Endothelial cell of umbilical vein (primary cell): Measurements from ENCODE around the gene MRGPRF. TPM values are rescaled to one million over a fixed set of nuclear protein-coding genes. Genes with fewer than 3 reads are reported as not detected.

ENCODE experiments used
- BruUV-seq: library from RNA; stranded (reverse); fragments of 400-500 nt; replicated peaks from 2 replicates; lab custom pipeline; 2021; lab: Mats Ljungman, UMichigan
- CTCF ChIA-PET: fragments of 300-600, 350-600 bp; sonication (Branson Sonifier 250); formaldehyde crosslinking; loops from one replicate; lab custom pipeline; 2021; ENCODE audit warnings: antibody characterized with exemption, inconsistent platforms; lab: Charles Lee
- POLR2A ChIA-PET: fragments of 300-600, 350-600 bp; sonication (Branson Sonifier 250); formaldehyde crosslinking; loops from one replicate; lab custom pipeline; 2021; ENCODE audit warnings: antibody characterized with exemption, inconsistent platforms; lab: Charles Lee
- DNase-seq: peaks from one replicate; pipeline ENCODE4 v3.0.0-alpha.2; 2011; ENCODE audit warnings: low read depth, low spot score
- FAIRE-seq: peaks from 2 replicates; lab custom pipeline; 2011; peaks lifted over from hg19 to GRCh38; lab: Jason Lieb, UNC
- H2AFZ ChIP-seq: 2 replicates; pipeline ENCODE4 v1.6.0; 2012; ENCODE audit warnings: low read depth, low read length, control low read depth, inconsistent platforms
- H3K27ac ChIP-seq: 2 replicates; pipeline ENCODE4 v1.5.1; 2011; ENCODE audit warnings: low read depth, mild to moderate bottlenecking, control low read depth, low read length, moderate library complexity; ENCODE audit not compliant: insufficient read depth
- H3K27me3 ChIP-seq, 2 experiments: 2 replicates each; pipeline versions ENCODE4 v1.6.0 to v1.6.1; 2011; ENCODE audit warnings: low read length in 2 of 2, mixed read lengths in 1 of 2; ENCODE audit not compliant: control insufficient read depth in 2 of 2, insufficient read depth in 2 of 2
- H3K36me3 ChIP-seq, 2 experiments: 2 replicates in 1 of 2; 3 replicates in 1 of 2; pipeline ENCODE4 v1.5.1; 2011; ENCODE audit warnings: low read length in 2 of 2, mild to moderate bottlenecking in 1 of 2, moderate library complexity in 1 of 2; ENCODE audit not compliant: control insufficient read depth in 2 of 2, insufficient read depth in 2 of 2; ENCODE audit errors: extremely low read depth in 1 of 2
- H3K4me1 ChIP-seq: 3 replicates; pipeline ENCODE4 v1.5.1; 2011; ENCODE audit warnings: mild to moderate bottlenecking, low read length; ENCODE audit not compliant: control insufficient read depth, insufficient read depth; ENCODE audit errors: extremely low read depth
- H3K4me2 ChIP-seq: 2 replicates; pipeline ENCODE4 v1.6.1; 2011; ENCODE audit warnings: low read length, control low read depth, mixed read lengths; ENCODE audit not compliant: insufficient read depth
- H3K4me3 ChIP-seq, 3 experiments: fragments of 200-600 bp in 1 of 3; sonication (generic), shearing (Covaris generic) in 1 of 3; replicated peaks in 1 of 3; 2 replicates each; pipeline ENCODE4 v1.5.1; 2011 to 2016; ENCODE audit warnings: control low read depth in 3 of 3, low read length in 3 of 3, mild to moderate bottlenecking in 2 of 3, inconsistent platforms in 1 of 3, low read depth in 1 of 3, moderate library complexity in 1 of 3; ENCODE audit not compliant: insufficient read depth in 1 of 3
- H3K79me2 ChIP-seq: 2 replicates; pipeline ENCODE4 v1.6.0; 2012; ENCODE audit warnings: low read length, inconsistent platforms; ENCODE audit not compliant: control insufficient read depth, insufficient read depth
- H3K9ac ChIP-seq: replicated peaks from 2 replicates; pipeline ENCODE3; 2011; ENCODE audit warnings: low read length, control low read depth; ENCODE audit not compliant: insufficient read depth; ENCODE audit errors: extremely low read depth
- H3K9me1 ChIP-seq: replicated peaks from 3 replicates; pipeline ENCODE4 v1.6.0; 2011; ENCODE audit warnings: mild to moderate bottlenecking, low read length; ENCODE audit not compliant: control insufficient read depth, insufficient read depth; ENCODE audit errors: extremely low read depth
- H3K9me3 ChIP-seq: replicated peaks from 2 replicates; pipeline ENCODE4 v1.5.1; 2012; ENCODE audit warnings: low read length, inconsistent platforms; ENCODE audit not compliant: control insufficient read depth, insufficient read depth
- H4K20me1 ChIP-seq: replicated peaks from 2 replicates; pipeline ENCODE3; 2011; ENCODE audit warnings: mild to moderate bottlenecking, low read length; ENCODE audit not compliant: control insufficient read depth, insufficient read depth; ENCODE audit errors: extremely low read depth
- CTCF ChIP-seq, 2 donors: IDR thresholded peaks; 1 replicate in 1 of 2; 2 replicates in 1 of 2; pipeline ENCODE4 v1.5.1; 2011; ENCODE audit warnings: low read length in 2 of 2, mild to moderate bottlenecking in 2 of 2, moderate library complexity in 2 of 2, control low read depth in 1 of 2, inconsistent platforms in 1 of 2, low read depth in 1 of 2; ENCODE audit not compliant: insufficient read depth in 1 of 2; ENCODE audit errors: extremely low read depth in 1 of 2
- EZH2 ChIP-seq: IDR thresholded peaks from 2 replicates; pipeline ENCODE4 v1.6.1; 2012; ENCODE audit warnings: borderline replicate concordance, low read depth, mild to moderate bottlenecking, moderate library complexity, low read length, inconsistent platforms; ENCODE audit not compliant: severe bottlenecking
- FOS ChIP-seq: IDR thresholded peaks from 2 replicates; pipeline ENCODE4 v1.6.1; 2011; ENCODE audit warnings: mild to moderate bottlenecking, low read length, moderate library complexity, borderline replicate concordance; ENCODE audit not compliant: insufficient read depth
- GATA2 ChIP-seq: IDR thresholded peaks from 2 replicates; pipeline ENCODE4 v1.7.0; 2011; ENCODE audit warnings: low read depth, mild to moderate bottlenecking, moderate library complexity, mixed read lengths, low read length; ENCODE audit not compliant: insufficient read length, insufficient read depth
- JUN ChIP-seq: IDR thresholded peaks from 2 replicates; pipeline ENCODE4 v1.6.1; 2011; ENCODE audit warnings: borderline replicate concordance, low read depth; ENCODE audit not compliant: insufficient read length, insufficient read depth
- MAX ChIP-seq: IDR thresholded peaks from 2 replicates; pipeline ENCODE4 v1.6.1; 2011; ENCODE audit not compliant: insufficient read depth, insufficient read length
- MYC ChIP-seq: IDR thresholded peaks from one replicate; pipeline ENCODE4 v1.6.1; 2011; ENCODE audit warnings: mild to moderate bottlenecking, low read depth, low read length
- POLR2A ChIP-seq: IDR thresholded peaks from 2 replicates; pipeline ENCODE4 v1.6.1; 2012; ENCODE audit warnings: low read depth, mild to moderate bottlenecking, control low read depth, low read length
- POLR2AphosphoS5 ChIP-seq: IDR thresholded peaks from 2 replicates; pipeline ENCODE4 v1.6.1; 2012; ENCODE audit warnings: low read depth, mild to moderate bottlenecking, control low read depth, low read length, moderate library complexity; ENCODE audit not compliant: insufficient read depth
- dilution Hi-C: fragments of 300-500 bp; cut with MboI; formaldehyde crosslinking; loops from one replicate; pipeline ENCODE4 v1.15.0; 2019; ENCODE audit warnings: low sequenced_read_pairs; ENCODE audit not compliant: extremely low pct_ligation_motif_present
- intact Hi-C: fragments of 100-400 bp; cut with micrococcal nuclease; formaldehyde crosslinking; loops from one replicate; pipeline ENCODE4 v1.10.0; 2022
- polyA plus RNA-seq, 4 experiments: library from polyadenylated mRNA; depleted of rRNA in 3 of 4; stranded (reverse) in 3 of 4; unstranded in 1 of 4; fragments of >200 nt; gene quantifications; 2 replicates each; pipeline versions ENCODE4 v1.2.1 to v1.2.3, GENCODE V29; 2011 to 2012; ENCODE audit warnings: missing spikeins in 1 of 4
- total RNA-seq: library from RNA; stranded (reverse); gene quantifications from 2 replicates; pipeline ENCODE4 v1.2.3, GENCODE V29; 2021

Gene MRGPRF
- total and polyA plus RNA-seq, 2 donors (not counting 3 experiments of a cell fraction or from before 2014, with no cell fraction given): not detected

- no peaks in the 10 kb centered on the region for H3K9me3 ChIP-seq
- ChIA-PET CTCF (no interaction called here), POLR2A (no interaction called here)
- no peak for TF ChIP-seq POLR2A
- no peak for TF ChIP-seq GATA2
- no peak for TF ChIP-seq FOS
- no peak for TF ChIP-seq POLR2AphosphoS5
- no peak for TF ChIP-seq JUN
- no peak for TF ChIP-seq CTCF (IDR thresholded peaks at IDR 0.05; ENCODE audit: extremely low read depth in 1 of 2, insufficient read depth in 1 of 2, low read depth in 1 of 2, low read length in 2 of 2)
- no peak for TF ChIP-seq EZH2
- TF ChIP-seq MYC: no peak
- no peak for TF ChIP-seq MAX
- DNase-seq: no peak
- no peak overlapping the region for H2AFZ ChIP-seq
- peaks cover 0 to 9% of the 10 kb centered on the region in 2 experiments for H3K36me3 ChIP-seq
- H3K4me1 ChIP-seq: no peaks in the 10 kb centered on the region
- no peaks in the 10 kb centered on the region for H3K27me3 ChIP-seq
- H3K9me1 ChIP-seq: no peaks in the 10 kb centered on the region
- dilution Hi-C loops (no loop called here), intact Hi-C loops (no loop called here)
- no peaks in the 10 kb centered on the region for H4K20me1 ChIP-seq
- FAIRE-seq: no peak
- H3K4me2 ChIP-seq: no peak overlapping the region
- BruUV-seq: no TSS peak
- no peak overlapping the region for H3K4me3 ChIP-seq
- H3K27ac ChIP-seq: no peak overlapping the region
- H3K9ac ChIP-seq: no peak overlapping the region
- H3K79me2 ChIP-seq: no peaks in the 10 kb centered on the region
These were observed 48.6 kb upstream of the MRGPRF start for GRCh38 chr11:69061713-69062053.
